Thoracic aorta (tissue), 2 donors: ENCODE data around the gene LHPP. TPM values are rescaled to one million over a fixed set of nuclear protein-coding genes. Genes with fewer than 3 reads are reported as not detected.
A peak's percentile ranks its signal among the peaks of the same experiment; 100 is the strongest.

Experiments
- ATAC-seq: fragments of 150-250 bp; one replicate; pipeline ENCODE4 v1.8.0; 2017; ENCODE audit warnings: low read depth; ENCODE audit not compliant: insufficient number of reproducible peaks, low FRiP score
- DNase-seq: peaks from one replicate; pipeline ENCODE4 v3.0.0-alpha.2; 2020; ENCODE audit warnings: low spot score
- H3K27ac ChIP-seq, 2 donors: fragments of 200-600 bp; sonication (generic); 1 replicate in 1 of 2; 2 replicates in 1 of 2; pipeline ENCODE4 v1.5.1; 2016; ENCODE audit warnings: mild to moderate bottlenecking in 2 of 2, moderate library complexity in 2 of 2
- H3K27me3 ChIP-seq: fragments of 200-600 bp; sonication (generic); replicated peaks from 2 replicates; pipeline ENCODE4 v1.6.0; 2016; ENCODE audit warnings: mild to moderate bottlenecking; ENCODE audit not compliant: insufficient read depth
- H3K36me3 ChIP-seq: fragments of 200-600 bp; sonication (generic); one replicate; pipeline ENCODE4 v1.5.1; 2016
- H3K4me1 ChIP-seq, 2 donors: fragments of 200-600 bp; sonication (generic); 1 replicate in 1 of 2; 2 replicates in 1 of 2; pipeline versions ENCODE4 v1.5.1 to v1.6.0; 2016; ENCODE audit warnings: low read depth in 2 of 2, mild to moderate bottlenecking in 1 of 2; ENCODE audit not compliant: control insufficient read depth in 1 of 2
- H3K4me3 ChIP-seq: fragments of 200-600 bp; sonication (generic); 2 replicates; pipeline ENCODE4 v1.5.1; 2016; ENCODE audit warnings: mild to moderate bottlenecking
- H3K9me3 ChIP-seq: fragments of 200-600 bp; sonication (generic); 2 replicates; pipeline ENCODE4 v1.5.1; 2016
- CTCF ChIP-seq: fragments of 200-600 bp; sonication (generic); IDR thresholded peaks from one replicate; pipeline ENCODE4 v1.5.1; 2019; ENCODE audit warnings: antibody characterized with exemption
- total RNA-seq, 2 donors: library from RNA; depleted of rRNA; stranded (reverse); fragments of >200 nt; gene quantifications; one replicate each; pipeline versions ENCODE4 v1.1.0 to v1.2.3, GENCODE V29; 2016

The LHPP gene
- total RNA-seq, 2 donors from 2014 or later = 7.2 to 24.1 TPM

GRCh38 chr10:124588736-124589490 is 127.3 kb downstream of the LHPP start:
- no peaks in the 10 kb centered on the region for H3K9me3 ChIP-seq
- DNase-seq (no peak), ATAC-seq (no peak)
- H3K36me3 ChIP-seq = no peaks in the 10 kb centered on the region
- TF ChIP-seq CTCF = no peak
- peak overlapping the region; percentile 46 to 58 for H3K27ac ChIP-seq
- H3K4me1 ChIP-seq = peaks cover 9 to 30% of the 10 kb centered on the region in 2 donors
- H3K27me3 ChIP-seq = no peaks in the 10 kb centered on the region
- peak overlapping the region; percentile 66 for H3K4me3 ChIP-seq

DNA sequence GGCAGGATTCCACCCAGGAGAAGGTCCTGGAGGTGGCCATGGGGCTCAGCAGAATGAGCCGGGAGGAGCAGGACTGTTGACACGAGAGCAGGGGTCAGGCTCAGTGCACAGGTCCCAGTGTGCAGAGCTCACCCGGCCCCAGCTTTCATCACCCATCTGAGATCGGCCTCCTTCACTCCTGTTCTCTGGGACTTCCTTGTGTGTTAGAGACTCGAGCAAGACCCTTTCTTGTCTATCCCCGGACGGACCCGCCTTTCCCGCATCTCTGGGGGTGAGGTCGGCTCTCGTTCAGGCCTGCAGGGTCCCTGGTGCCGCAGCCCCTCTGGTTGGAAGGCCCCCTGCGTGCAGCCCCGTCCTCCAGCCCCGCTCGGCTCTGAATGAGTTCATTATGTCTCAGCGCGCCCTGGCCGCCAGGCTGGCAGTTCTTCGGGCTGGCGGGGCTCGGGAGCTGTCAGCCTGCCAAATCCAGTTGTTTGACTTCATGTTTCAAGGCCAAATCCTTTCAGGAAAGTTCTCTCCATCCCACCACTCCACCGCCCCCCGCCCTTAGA is 127.9 kb downstream of the LHPP start:
- Histone ChIP-seq H3K9me3 (no peaks in the 10 kb centered on the region), H3K4me1 (peaks cover 9 to 30% of the 10 kb centered on the region in 2 donors), H3K36me3 (no peaks in the 10 kb centered on the region), H3K27me3 (no peaks in the 10 kb centered on the region), H3K27ac (peak overlapping the region; percentile 46 to 58), H3K4me3 (peak overlapping the region; percentile 66)
- DNase-seq (no peak), ATAC-seq (no peak)
- TF ChIP-seq CTCF = no peak

DNA sequence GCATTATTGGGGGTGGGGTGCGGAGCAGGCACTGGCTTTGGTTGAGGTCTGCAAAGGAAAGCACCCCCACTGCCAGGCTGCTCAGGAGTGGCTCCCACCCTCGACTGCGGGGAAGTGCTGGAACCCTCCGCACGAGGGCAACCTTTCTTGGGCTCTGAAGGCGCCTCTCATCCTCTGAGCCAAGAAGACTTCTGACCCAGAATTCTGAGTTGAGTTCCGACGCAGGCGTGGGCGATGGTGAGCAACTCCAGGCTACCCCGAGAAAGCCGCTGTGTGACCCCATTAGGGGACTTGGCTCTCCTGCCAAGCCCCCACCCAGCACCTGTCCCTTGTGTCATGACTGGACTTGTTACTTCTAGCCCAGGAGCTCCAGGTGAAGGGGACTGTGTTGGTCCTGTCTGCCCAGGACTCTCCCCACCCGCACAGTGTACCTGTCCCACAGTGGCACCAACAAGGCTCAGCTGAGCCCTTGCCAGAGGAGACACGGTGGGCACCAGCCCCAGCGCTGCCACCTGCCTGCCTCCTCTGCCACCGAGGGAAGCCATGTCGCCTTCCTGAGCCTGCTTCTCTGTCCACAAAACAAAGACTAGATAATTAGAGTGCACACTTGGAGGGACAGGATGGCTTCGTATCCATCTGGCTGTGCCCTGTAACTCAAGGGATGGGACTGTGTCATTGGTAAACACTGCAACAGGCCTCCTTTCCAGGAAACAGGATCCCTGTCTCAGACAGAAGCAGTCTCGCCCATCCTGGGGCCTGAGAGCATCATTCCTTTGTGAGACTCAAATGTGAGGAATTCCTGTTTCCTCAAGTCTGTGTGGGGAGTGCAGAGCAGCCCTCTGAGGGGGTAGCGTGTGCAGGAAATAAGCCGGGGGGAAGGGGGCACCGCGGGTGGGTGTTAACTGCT is 128.8 kb downstream of the LHPP start:
- Histone ChIP-seq H3K4me1 (peaks cover 9 to 30% of the 10 kb centered on the region in 2 donors), H3K4me3 (peak overlapping the region; percentile 66), H3K27ac (peak overlapping the region in 1 of 2 donors; percentile 58), H3K9me3 (no peaks in the 10 kb centered on the region), H3K36me3 (no peaks in the 10 kb centered on the region), H3K27me3 (no peaks in the 10 kb centered on the region)
- DNase-seq (no peak), ATAC-seq (no peak)
- TF ChIP-seq CTCF = no peak

- ATAC-seq (no peak), DNase-seq (no peak)
- TF ChIP-seq CTCF = no peak
- Histone ChIP-seq H3K27ac (no peak overlapping the region), H3K9me3 (no peaks in the 10 kb centered on the region), H3K4me3 (no peak overlapping the region), H3K36me3 (no peaks in the 10 kb centered on the region), H3K27me3 (no peaks in the 10 kb centered on the region), H3K4me1 (peaks cover 9 to 30% of the 10 kb centered on the region in 2 donors)
Measured at GRCh38 chr10:124591123-124591495, 129.5 kb downstream of the LHPP start.

DNA sequence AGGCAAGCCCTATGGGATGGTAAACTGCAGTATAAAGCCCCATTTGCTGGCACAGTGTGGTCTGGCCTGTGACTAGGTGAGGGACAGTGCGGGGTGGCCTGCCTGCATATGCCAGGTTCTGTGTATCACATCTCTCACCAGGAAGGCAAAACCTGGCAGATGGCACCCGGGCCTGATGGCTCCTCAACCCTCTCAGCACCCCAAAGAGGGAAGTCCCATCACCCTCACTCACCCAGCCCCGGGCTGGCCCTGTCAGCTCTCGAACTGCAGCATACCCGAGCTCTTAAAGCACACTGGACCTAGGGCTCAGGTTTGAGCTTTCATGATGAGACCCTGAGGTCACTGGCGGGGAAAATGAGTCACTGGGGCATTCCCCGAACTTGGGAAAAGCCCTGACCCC is 130.5 kb downstream of the LHPP start:
- no peaks in the 10 kb centered on the region for H3K9me3 ChIP-seq
- H3K27me3 ChIP-seq = no peaks in the 10 kb centered on the region
- H3K27ac ChIP-seq = no peak overlapping the region
- TF ChIP-seq CTCF = no peak
- peaks cover 9 to 30% of the 10 kb centered on the region in 2 donors for H3K4me1 ChIP-seq
- no peak for DNase-seq
- ATAC-seq = no peak
- H3K36me3 ChIP-seq = no peaks in the 10 kb centered on the region
- no peak overlapping the region for H3K4me3 ChIP-seq
